Head of caudate nucleus (tissue), 42 donors: Measurements from ENCODE around the gene MED16.
A peak's percentile ranks its signal among the peaks of the same experiment; 100 is the strongest.
"Not testable (repeated sequence)": the region's sequence is repeated elsewhere in the genome, so short reads cannot be mapped to it uniquely, and the experiment has no call there.

Experiments used
- DNase-seq, 42 donors: peaks; one replicate each; pipeline versions ENCODE4 v3.0.0 to v3.0.0-alpha.2; 2020 to 2021; ENCODE audit warnings: mixed read lengths in 7 of 42
- intact Hi-C: fragments of 100-400 bp; cut with DNase I; formaldehyde crosslinking; loops from one replicate; pipeline ENCODE4 v1.15.0; 2022

The MED16 gene

GRCh38 chr19:825897-826644 is 66.9 kb downstream of the MED16 start:
- DNase-seq: no peak
- intact Hi-C loops: no loop called here

DNA sequence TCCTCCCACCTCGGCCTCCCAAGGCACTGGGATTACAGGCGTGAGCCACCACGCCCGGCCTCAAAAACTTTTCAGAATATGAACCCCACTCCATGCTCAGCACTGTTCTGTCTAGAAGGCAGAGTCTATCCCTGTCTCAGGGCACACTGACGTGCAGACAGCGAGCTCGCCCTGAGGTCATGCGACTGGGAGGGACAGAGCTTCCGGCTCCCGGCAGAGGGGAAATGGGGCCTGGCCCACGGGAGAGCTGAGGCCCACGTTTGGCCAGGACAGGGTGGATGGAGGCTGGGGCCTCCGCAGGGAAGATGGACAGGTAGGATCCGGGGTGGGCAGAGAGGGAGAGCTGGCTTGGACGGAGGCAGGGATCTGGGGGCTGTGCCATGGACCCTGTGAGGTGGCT is 68.1 kb downstream of the MED16 start:
- intact Hi-C loops: no loop called here
- DNase-seq: no peak

- no peak for DNase-seq
- intact Hi-C loops: no loop called here
Observed at GRCh38 chr19:823565-824121, 69.3 kb downstream of the MED16 start.

GRCh38 chr19:821825-822503 is 71.0 kb downstream of the MED16 start, which contains the start of gene PLPPR3:
Gene PLPPR3 (minus strand): TSS chr19:821955. CDS start chr19:821559, 396 bp downstream.
- intact Hi-C loops: no loop called here
- DNase-seq: peak in 7 of 42 donors; percentile 20 to 57 (median 44)

DNA sequence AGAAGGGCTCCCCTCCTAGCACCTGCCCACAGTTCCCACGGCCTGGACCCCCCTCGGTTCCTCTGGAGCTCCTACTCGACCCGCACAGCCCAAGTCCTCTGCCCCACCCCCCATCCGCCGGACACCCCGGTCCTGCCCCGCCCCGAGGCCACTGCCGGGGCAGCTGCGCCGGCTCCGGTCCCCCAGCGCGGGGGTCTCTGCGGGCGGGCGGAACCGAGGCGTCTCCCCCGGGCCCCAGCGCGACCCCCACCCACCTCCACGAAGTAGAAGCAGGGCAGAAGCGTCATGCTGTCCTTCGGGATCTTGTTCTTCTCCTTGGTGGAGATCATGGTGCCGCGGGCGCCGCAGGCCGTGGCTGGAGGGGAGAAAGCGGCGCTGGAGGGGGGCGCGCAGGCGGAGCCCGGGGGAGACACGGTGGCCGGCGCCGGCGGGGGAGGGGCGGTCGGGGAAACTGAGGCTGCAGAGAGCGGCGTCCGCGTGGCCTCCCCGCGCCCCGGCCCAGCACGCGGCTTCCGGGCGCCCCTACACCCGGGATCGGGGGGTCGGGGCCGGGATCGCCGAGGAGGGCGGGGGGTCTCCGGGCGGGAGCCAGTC is 71.7 kb downstream of the MED16 start:
- DNase-seq: no peak
- intact Hi-C loops: no loop called here

GRCh38 chr19:820212-820611 is 72.8 kb downstream of the MED16 start:
- DNase-seq, intact Hi-C loops: not testable (repeated sequence)
